GM06990 (cell line): ENCODE measurements around the gene HRCT1.

ENCODE experiments used
- DNase-seq: peaks from one replicate; pipeline ENCODE4 v3.0.0-alpha.2; 2011; ENCODE audit not compliant: insufficient read length; ENCODE audit errors: extremely low read depth
- H3K27me3 ChIP-seq: replicated peaks from 2 replicates; pipeline ENCODE4 v1.6.0; 2011; ENCODE audit warnings: low read length; ENCODE audit not compliant: control insufficient read depth, insufficient read depth
- H3K36me3 ChIP-seq: 2 replicates; pipeline ENCODE4 v1.5.1; 2011; ENCODE audit warnings: low read length; ENCODE audit not compliant: control insufficient read depth, insufficient read depth
- H3K4me3 ChIP-seq: replicated peaks from 2 replicates; pipeline ENCODE4 v1.5.1; 2011; ENCODE audit warnings: low read depth, mild to moderate bottlenecking, control low read depth, low read length
- CTCF ChIP-seq: IDR thresholded peaks from 2 replicates; pipeline ENCODE4 v1.5.1; 2011; ENCODE audit warnings: low read length, control low read depth, mild to moderate bottlenecking, inconsistent platforms; ENCODE audit not compliant: insufficient read depth, poor library complexity, severe bottlenecking

The HRCT1 gene

GRCh38 chr9:35944173-35944572, 38.2 kb downstream of the HRCT1 start:
- no peaks in the 10 kb centered on the region for H3K36me3 ChIP-seq
- TF ChIP-seq CTCF = no peak
- no peaks in the 10 kb centered on the region; the same call in 1 of the 2 replicates for H3K27me3 ChIP-seq
- no peak for DNase-seq
- no peak overlapping the region for H3K4me3 ChIP-seq

- no peak for TF ChIP-seq CTCF
Observed at GRCh38 chr9:35944841-35945240, 38.8 kb downstream of the HRCT1 start.

GRCh38 chr9:35945341-35946018, 39.5 kb downstream of the HRCT1 start:
- no peak for DNase-seq
- Histone ChIP-seq H3K27me3 (no peaks in the 10 kb centered on the region; the same call in 1 of the 2 replicates), H3K36me3 (no peaks in the 10 kb centered on the region), H3K4me3 (no peak overlapping the region)
- peak; percentile 94 for TF ChIP-seq CTCF

More at GRCh38 chr9:35944841-35945240, 38.8 kb downstream of the HRCT1 start:
- Histone ChIP-seq H3K27me3 (no peaks in the 10 kb centered on the region; the same call in 1 of the 2 replicates), H3K4me3 (no peak overlapping the region), H3K36me3 (no peaks in the 10 kb centered on the region)
- DNase-seq = no peak

- H3K27me3 ChIP-seq = no peaks in the 10 kb centered on the region; the same call in 1 of the 2 replicates
Observed at GRCh38 chr9:35948451-35948850, 42.4 kb downstream of the HRCT1 start.

GRCh38 chr9:35948901-35949318, 42.9 kb downstream of the HRCT1 start:
- TF ChIP-seq CTCF = no peak
- no peak overlapping the region for H3K4me3 ChIP-seq
- DNase-seq = no peak
- H3K36me3 ChIP-seq = no peaks in the 10 kb centered on the region
- no peaks in the 10 kb centered on the region; the same call in 1 of the 2 replicates for H3K27me3 ChIP-seq

More at GRCh38 chr9:35948451-35948850, 42.4 kb downstream of the HRCT1 start:
- no peak for TF ChIP-seq CTCF
- no peak for DNase-seq
- Histone ChIP-seq H3K4me3 (no peak overlapping the region), H3K36me3 (no peaks in the 10 kb centered on the region)

- no peak for DNase-seq
- H3K27me3 ChIP-seq = no peaks in the 10 kb centered on the region; the same call in 1 of the 2 replicates
- no peak overlapping the region for H3K4me3 ChIP-seq
- H3K36me3 ChIP-seq = no peaks in the 10 kb centered on the region
- TF ChIP-seq CTCF = no peak
Observed at GRCh38 chr9:35951736-35952135, 45.7 kb downstream of the HRCT1 start.
